Inflammatory macrophage treated with lipopolysaccharide for 4 hours (primary cell): Measurements from ENCODE around the gene MTCH1.
"Not testable (repeated sequence)": the region's sequence is repeated elsewhere in the genome, so short reads cannot be mapped to it uniquely, and the experiment has no call there.

Source experiments
- DNase-seq: peaks from one replicate; pipeline ENCODE4 v3.0.0-alpha.2; 2020

The MTCH1 gene

DNA sequence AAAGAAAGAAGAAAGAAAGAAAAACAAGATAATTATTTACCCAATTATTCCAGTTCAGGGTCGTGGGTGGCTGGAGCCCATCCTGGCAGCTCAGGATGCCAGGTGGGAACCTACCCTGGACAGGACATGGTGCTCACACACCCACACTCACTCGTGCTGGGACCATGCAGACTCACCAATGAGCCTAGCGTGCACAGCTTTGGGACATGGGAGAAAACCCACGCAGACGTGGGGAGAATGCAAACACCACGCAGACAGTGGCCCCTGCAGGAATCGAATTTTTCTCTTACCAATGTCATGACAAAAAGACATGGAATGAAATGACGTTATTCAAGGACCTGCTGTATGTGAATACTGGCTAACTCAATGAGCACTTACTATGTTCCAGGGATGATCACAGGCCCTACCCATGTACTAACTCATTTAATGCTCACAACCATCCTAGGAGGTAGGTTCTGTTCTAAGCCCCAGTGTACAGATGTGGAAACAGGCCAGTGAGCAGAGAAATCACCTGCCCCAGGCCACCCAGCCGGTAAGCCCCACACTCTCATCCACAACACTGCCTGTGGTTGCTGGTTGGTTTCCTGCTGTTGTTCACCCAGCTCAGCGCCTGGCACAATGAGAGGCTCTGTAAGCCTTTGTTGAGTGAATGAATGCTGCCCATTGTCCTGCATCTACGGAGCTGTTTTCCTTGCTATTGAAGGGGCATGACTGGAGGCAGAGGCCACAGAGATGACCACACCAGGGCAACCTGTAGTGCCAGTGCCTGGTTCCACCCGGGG, 38.2 kb downstream of the MTCH1 start:
- no peak for DNase-seq

DNA sequence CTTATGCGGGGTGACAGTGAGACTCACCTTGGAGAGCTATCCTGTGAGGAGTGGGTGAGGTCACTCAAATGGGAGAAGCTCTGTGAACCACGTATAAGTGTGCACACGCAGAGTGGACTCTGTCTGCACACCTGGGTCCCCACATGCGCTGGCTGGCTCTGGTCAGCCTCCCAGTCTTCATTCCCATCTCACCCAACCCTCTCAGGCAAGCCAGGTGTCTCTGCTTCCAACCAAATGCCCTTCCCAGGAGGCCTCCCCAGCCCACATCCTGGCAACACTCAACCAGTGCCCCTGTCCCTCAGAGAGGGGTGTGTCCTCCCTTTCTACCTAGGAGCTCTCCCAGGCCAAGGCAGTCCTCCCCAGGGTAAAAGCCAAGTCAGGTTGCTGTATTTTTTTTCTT, 39.5 kb downstream of the MTCH1 start:
- DNase-seq: no peak

DNA sequence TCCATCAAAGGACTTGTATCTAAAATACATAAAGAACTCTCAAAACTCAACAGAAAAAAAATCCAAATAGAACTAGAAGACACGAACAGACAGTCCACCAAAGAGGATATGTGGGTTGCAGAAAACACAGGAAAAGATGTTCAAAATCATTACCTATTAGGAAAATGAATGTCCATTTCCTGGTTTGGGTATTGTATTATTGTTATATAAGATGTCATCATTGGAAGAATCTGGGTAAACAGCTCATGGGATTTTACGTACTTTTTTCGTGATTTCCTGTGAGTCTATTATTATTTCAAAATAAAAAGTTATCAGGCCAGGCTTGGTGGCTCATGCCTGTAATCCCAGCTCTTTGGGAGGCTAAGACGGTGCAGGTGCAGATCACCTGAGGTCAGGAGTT, 40.7 kb downstream of the MTCH1 start:
- no peak for DNase-seq

DNA sequence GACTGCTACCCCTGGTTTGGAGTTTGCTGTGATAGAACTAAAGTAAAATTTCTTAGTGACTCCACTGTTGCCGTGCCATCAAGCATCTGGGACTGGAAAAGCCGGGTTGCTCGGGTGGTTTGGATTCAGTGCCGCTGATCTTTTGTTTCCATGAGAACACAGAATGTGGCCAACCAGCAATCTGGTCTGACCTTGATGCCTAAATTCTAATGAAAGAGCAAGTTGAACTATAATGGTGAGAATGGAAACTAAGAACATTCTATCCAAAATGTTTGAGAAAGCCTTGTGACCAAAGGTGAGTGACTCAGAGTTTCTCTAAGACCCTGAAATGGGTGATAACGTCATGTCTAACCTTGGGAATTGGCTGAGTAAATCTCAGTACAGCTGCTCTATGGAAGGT, 41.3 kb downstream of the MTCH1 start:
- DNase-seq: no peak

DNA sequence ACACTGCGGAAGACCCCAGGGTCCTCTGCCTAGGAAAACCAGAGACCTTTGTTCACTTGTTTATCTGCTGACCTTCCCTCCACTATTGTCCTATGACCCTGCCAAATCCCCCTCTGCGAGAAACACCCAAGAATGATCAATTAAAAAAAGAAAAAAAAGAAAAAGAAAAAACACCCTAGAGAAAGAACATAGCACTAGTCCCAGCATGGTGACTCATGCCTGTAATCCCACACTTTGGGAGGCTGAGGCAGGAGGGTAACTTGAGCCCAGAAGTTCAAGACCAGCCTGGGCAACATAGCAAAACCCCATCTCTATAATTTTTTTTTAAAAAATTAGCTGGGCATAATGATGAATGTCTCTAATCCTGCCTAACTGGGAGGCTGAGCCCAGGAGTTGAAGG, 43.7 kb downstream of the MTCH1 start:
- DNase-seq: not testable (repeated sequence)

DNA sequence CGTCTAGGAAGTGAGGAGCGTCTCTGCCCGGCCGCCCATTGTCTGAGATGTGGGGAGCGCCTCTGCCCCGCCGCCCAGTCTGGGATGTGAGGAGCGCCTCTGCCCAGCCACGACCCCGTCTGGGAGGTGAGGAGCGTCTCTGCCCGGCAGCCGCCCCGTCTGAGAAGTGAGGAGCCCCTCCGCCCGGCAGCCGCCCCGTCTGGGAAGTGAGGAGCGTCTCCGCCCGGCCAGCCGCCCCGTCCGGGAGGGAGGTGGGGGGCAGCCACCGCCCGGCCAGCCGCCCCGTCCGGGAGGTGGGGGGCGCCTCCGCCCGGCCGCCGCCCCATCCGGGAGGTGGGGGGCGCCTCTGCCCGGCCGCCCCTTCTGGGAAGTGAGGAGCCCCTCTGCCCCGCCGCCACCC, 44.4 kb downstream of the MTCH1 start:
- DNase-seq: not testable (repeated sequence)

DNA sequence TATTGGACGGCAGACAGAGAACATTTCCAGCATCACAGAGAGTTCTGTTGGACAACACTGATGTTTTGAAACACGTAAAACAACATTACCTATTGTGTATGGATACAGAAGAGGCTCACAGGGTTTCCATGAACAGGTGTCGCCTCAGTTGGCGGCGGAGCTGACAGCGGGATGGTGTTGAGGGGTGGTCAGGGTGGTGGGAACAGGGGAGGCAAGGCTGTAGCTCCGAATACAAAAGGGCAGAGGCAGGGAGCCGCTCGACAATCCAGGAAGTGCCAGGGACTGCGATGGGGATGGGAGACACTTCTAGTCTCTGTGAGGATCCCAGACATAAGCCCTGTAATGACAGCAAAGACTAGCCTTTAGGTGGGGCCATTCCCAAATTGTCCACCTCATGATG, 46.0 kb downstream of the MTCH1 start:
- DNase-seq: no peak

DNA sequence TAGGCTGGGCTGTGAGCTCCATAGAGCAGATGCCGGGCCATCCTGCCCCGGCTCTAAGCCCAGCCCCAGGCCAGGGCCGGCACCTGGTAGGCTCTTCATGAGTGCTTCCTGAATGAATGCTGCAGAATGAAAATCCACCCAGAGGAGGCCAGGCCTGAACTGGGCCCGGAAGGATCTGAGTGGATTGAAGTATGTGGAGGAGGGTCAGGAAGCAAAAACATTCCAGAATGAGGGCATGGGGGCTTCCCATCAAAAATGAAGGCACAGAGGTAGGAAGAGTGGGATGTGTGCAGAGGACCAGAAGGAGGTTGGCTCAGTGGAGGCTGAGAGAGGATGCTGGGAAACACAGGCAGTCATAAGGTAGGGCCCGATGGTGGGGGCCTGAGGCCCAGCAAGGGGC, 47.0 kb downstream of the MTCH1 start:
- not testable (repeated sequence) for DNase-seq

DNA sequence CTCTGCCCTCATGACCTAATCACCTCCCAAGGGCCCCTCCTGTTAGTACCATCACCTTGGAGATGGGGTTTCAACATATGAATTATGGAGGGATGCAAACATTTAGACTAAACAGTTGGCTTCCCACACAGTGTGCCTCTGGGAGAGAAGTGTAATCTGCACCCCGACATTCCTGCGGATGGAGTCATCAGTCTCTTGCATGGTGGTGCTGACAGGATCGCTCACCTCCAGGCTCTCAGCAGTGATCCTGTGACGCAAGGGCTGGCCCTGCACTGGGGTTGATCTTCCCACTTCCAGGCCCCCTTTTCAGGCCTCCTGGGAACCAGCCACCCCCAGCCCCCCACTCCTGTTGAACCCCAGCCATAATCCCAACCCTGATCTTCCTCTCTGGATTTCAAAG, 47.5 kb downstream of the MTCH1 start:
- DNase-seq: no peak

DNA sequence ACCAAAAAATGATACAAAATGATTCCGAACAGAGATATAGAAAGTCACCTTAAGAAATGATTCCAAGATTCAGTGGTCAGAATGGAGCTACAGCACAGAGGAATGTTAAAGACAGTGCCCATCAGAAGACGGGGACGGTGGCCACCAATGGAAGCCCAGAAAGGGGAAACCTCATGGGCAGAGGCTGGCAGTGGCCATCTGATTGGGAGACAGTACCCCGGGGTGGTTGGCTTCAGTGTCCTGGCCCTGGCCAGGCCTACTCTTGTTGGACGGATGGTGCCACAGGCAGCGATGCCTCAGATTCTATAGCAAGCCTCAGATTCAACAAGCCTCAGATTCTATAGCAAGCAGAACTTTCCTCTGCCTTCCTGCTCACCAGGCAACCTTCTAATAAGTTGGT, 48.1 kb downstream of the MTCH1 start:
- no peak for DNase-seq

DNA sequence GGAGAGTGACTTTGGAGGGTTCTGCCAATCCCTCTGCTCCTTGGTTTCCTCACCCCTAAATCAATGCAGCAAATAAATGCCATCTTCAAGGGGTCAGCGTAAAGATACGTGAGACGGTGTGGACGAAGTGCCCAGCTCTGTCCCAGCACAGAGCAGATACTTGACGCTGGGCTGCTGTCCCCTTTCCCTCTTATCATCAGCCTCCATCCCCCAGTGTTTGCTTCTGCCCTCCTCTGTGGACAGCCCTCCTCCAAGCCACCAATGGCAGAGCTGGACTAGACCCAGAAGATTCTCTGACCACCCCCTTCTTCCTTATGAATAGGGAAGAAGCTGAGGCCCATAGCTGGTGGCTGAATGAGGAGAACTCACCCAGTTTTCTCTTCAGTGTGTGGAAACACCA, 49.2 kb downstream of the MTCH1 start:
- DNase-seq: no peak

DNA sequence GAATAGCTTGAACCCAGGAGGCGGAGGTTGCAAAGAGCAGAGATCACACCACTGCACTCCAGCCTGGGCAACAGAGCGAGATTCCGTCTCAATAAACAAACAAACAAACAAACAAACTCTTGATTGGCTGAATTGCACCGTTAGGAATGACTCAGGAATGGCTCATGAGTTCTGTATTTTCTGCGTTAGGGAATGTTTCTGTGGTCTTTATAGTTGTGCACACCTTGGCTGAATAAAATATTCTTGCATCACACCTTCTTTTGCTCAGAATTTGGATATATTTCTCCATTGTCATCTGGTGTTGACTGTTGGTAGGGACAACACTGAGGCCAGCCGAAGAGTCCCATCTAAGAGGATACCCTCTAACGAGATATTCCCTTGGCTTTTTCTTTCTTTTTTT, 51.1 kb downstream of the MTCH1 start:
- DNase-seq: no peak

DNA sequence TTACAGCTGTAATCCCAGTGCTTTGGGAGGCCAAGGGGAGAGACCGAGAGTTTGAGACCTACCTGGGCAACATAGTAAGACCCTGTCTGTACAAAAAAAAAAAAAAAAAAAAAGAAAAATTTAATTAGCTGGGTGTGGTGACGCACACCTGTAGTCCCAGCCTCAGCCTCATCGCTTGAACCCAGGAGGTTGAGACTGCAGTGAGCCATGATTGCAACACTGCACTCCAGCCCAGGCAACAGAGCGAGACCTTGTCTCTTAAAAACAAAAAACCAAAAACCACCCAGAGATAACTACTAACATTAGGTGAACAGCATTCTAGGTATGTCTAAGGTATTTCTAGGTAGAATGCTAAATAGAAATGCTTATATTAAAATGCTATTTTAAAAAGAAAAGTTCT, 52.5 kb downstream of the MTCH1 start:
- no peak for DNase-seq

DNA sequence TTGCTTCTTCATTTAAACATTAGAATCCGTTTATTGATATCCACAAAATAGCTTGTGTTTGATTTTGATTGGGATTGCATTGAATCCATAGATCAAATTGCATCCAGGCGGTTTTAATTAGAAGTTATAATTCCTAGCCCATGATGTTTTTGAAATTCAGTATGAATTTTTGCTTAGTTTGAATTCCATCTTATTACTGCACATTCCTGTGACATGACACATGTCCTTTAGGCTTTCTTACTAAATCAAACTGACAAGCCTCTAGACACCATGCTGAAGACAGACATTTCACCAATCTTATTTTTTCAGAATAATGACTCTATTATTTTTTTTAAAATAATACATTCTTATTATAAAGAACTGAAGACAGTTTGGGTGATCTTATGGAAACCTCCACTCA, 52.9 kb downstream of the MTCH1 start:
- DNase-seq: no peak

DNA sequence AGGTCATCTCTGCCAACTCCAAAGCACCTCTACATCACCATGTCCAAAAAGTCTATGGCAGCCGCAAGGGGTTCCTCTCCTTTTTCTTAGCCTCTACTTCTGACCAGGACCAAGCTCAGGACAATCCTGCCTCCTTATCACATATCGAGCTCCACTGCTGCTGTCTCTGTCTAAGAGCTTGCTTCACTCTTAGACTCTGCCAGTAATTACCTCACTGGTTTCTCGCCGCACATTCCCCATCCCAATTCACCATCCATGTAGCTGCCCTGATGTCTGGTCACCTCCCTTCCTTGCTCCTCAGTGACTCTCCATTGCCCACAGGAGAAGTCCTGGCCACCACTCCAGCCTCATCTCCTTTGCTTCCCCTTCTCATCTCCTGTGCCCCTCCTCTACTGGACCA, 55.5 kb downstream of the MTCH1 start:
- DNase-seq: no peak

DNA sequence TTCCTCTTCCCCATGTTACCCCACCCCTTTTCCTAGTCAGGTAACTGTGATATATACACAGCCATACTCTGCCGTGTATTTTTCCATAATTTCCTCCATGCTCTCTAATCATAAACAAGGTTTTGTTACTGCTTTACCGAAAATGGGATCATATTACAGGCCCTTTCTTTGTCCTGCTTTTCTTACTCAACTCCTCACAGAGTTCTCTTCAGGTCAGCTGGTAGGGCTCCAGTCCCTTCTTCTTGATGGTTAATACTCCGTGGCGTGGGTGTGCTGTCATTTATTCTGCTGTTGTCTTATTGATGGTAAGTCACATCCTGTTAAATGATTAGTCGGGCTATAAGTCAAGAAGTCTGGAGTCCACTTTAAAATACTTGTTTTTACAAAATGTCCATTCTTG, 56.4 kb downstream of the MTCH1 start:
- no peak for DNase-seq

DNA sequence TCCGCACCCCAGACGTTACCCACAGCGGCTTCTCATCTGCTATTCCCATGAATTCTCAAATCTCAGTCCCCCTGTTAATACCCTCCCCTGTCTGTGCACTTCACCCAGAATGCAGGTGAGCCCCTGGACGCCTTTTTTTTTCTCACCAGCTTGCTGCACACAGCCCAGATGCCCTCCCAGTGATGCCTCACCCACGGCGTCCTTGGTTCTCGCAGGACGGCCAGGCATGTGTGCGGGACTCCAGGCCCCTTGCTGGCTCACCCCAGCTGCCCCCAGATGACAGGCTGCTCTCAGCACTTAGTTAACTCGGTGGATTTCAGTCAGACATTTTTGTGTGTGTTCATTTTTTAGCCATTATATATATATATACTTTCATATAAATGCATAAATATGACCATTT, 56.8 kb downstream of the MTCH1 start:
- no peak for DNase-seq

DNA sequence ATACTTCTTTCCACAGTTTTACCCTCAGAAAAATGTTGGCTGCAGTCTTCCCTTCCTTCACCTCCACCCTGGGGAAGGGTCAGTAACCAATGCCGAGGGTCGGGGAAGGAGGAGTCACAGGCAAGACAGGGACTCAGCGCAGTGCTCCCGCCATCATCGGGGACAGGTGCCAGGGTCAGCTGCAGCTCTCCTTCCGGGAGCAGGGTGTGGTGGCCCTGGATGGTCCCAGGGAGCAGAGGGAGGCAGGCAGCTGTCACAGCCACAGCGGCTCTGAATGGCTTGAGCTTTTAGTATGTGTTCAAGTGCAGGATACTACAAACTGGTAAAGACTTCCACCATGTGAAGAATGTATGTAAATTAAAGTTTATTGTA, 57.5 kb downstream of the MTCH1 start:
- no peak for DNase-seq

DNA sequence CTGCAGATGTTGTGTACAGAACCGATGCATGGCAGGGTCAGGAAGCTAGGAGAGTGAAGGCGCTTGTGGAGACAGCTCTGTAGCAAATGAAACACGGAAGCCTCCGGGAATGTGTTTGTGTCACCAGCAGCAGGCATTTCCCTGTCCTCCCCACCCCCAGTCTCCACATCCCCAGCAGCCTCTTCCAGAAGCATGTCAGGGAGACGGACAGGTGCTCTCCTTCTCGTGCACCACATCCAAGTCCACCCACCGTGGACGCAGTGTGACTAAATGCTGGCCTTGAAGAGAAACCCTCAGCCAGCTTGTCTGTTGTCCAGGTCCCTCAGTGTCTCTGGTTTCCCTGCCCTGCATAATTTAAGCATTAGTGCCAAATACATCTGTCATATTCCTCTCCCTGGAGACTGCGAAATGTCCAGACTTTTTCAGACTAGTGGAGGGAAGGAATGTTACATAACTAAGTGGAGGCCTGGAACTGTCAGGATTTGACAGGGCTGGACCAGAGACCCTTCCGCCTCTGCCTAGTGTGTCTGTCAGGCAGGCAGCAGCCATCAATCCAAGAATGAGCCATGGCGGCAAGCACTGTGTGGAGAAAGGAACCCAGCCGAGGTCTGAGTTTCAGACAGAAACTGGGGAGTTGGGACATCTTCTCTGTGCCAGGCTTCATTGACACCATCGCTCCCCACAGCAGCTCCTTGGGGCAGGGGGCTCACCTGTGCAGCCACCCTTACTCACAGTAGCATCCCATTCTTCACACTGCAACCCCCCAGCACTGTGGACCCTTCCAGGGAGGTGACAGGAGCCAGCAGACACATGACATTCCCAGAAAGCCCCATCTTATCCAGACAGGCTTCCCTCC, 58.1 kb downstream of the MTCH1 start:
- DNase-seq: no peak

DNA sequence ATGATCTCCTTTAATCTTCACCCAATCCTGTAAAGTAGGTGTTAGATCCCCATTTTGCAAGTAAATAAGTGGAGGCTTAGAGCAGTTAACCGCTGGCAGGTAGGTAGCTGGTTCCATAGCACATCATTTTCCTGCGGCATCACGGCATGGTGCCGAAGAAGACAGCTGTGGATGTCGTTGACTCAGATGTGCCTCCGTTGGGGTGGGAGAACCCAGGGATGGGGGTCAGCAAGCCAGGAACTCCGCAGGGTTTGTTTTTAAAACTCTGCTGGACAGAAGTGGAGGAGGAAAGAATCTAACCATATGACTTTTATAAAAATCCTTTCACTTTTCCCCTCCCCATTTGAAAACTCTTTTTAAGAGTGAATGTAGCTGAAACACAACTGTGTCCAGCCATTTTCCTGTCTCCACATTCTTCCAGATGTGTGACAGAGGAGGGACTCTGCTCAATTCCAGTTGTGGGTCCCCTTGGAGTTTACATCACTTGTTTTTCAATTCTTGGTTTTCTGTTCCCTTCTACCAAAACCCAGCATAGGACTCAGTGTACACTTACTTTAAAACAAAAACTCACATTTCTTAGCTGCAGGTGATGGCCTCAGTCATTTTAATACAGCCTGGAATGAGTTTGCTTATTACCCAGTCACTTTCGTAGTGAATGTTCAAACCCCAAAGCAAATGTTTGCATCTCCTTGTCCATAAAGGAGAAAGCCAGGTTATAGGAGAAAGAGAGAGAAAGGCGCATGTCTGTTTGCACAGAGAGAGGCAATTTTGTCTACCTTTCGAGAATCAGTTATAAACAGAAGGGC, 59.1 kb downstream of the MTCH1 start:
- no peak for DNase-seq

DNA sequence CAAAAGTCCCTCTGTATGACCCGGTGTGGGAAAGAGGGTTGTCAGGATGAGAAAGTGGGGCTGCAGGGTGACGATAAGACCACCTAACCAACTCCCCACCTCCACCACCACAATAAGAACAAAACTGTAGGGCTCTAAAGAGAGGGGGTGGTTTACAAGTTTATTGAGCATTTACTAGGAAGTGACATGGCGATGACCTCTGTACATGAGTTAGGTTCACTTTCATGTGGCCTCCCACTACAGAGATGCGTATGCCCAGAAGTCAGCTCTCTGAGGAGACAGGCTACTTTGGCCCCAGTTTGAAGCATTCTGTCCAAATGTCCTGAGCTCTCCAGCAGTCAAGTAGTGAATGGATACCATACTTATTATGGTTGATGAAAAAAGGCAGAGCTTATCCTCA, 60.2 kb downstream of the MTCH1 start:
- no peak for DNase-seq

DNA sequence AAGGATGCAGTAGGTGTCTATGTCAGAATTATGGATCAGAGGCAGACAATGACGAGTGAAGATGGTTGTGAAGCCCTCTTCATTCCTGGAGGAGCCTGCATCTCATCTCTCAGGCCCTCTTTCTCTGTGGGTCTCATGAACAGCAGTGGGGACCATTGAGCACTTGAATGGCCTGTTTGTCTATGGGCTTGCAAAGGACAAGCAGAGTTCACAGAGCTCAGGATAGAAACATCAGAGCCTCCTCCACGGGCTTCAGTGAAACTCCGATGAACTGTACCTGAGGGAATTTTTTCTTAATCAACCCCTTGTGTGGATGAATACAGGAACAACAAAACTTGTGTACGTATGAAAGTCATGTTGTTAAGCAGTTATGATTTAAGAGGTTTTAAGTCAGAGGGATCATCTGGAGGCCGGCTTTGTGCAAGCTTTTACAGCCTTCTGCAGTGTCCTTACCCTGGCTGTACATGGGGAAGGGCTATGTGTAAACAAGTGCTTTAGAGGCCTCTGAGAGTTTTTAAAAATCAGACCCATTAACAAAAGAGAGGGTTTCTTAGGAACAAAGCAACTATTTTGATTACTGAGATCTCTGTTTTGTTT, 61.1 kb downstream of the MTCH1 start:
- DNase-seq: no peak

DNA sequence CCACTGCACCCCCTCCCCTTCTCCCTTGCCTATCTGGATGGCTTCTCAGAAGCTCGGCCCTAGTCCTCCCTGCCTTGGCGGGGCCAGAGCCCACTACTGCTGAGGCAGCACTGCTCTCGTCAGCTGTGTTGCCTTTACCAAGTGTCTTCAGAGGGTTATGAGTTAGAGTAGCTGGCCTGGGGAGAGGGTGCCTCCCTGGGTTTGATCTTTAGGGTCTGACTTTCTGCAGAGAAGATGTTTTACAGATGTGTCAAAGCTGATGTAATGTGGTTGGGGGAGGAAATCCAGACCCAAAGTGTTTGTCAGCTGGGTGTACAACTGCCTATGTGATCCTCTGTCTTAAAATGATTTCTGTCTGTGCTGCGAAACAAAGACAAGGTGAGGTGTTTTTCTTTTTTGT, 61.9 kb downstream of the MTCH1 start:
- DNase-seq: no peak
